OCI-LY1 (cell line): ENCODE results near the gene RBMX.
"Not testable (repeated sequence)": the region's sequence is repeated elsewhere in the genome, so short reads cannot be mapped to it uniquely, and the experiment has no call there.

Source experiments
- H2AFZ ChIP-seq: fragments of 200-600 bp; sonication (generic), shearing (Covaris generic); 2 replicates; pipeline ENCODE4 v1.6.0; 2014; ENCODE audit warnings: antibody characterized with exemption, mild to moderate bottlenecking, low read length
- H3F3A ChIP-seq: fragments of 200-600 bp; sonication (generic), shearing (Covaris generic); 2 replicates; pipeline ENCODE4 v1.6.0; 2014; ENCODE audit warnings: mild to moderate bottlenecking, antibody characterized with exemption, low read length, moderate library complexity; ENCODE audit not compliant: insufficient read depth
- H3K27ac ChIP-seq: fragments of 200-600 bp; sonication (generic); 2 replicates; pipeline ENCODE4 v1.5.1; 2014; ENCODE audit warnings: low read length, mixed run types, mild to moderate bottlenecking, low read depth; ENCODE audit not compliant: poor library complexity, severe bottlenecking
- H3K27me3 ChIP-seq: fragments of 200-600 bp; sonication (generic); 2 replicates; pipeline ENCODE4 v1.6.0; 2014; ENCODE audit warnings: antibody characterized with exemption, mild to moderate bottlenecking, low read length, moderate library complexity; ENCODE audit not compliant: insufficient read depth
- H3K36me3 ChIP-seq: fragments of 200-600 bp; sonication (generic); 2 replicates; pipeline ENCODE4 v1.6.1; 2014; ENCODE audit warnings: mild to moderate bottlenecking, antibody characterized with exemption, low read length, moderate library complexity, mixed read lengths; ENCODE audit not compliant: insufficient read depth
- H3K4me1 ChIP-seq: fragments of 200-600 bp; sonication (generic); 2 replicates; pipeline ENCODE4 v1.5.1; 2014; ENCODE audit warnings: mild to moderate bottlenecking, low read length, moderate library complexity; ENCODE audit not compliant: insufficient read depth, severe bottlenecking
- H3K4me2 ChIP-seq: fragments of 200-600 bp; sonication (generic), shearing (Covaris generic); 2 replicates; pipeline ENCODE4 v1.6.1; 2014; ENCODE audit warnings: low read length
- H3K4me3 ChIP-seq: fragments of 200-600 bp; sonication (generic); 2 replicates; pipeline ENCODE4 v1.5.1; 2014; ENCODE audit warnings: low read length, low read depth, mild to moderate bottlenecking, mixed read lengths; ENCODE audit not compliant: poor library complexity, severe bottlenecking
- H3K79me2 ChIP-seq: fragments of 200-600 bp; shearing (Covaris generic); 2 replicates; pipeline ENCODE4 v1.6.1; 2016; ENCODE audit warnings: mixed run types, low read length, mixed read lengths; ENCODE audit not compliant: insufficient read depth
- H3K9ac ChIP-seq: fragments of 200-600 bp; sonication (generic), shearing (Covaris generic); 2 replicates; pipeline ENCODE4 v1.6.1; 2014; ENCODE audit warnings: mild to moderate bottlenecking, low read length, mixed read lengths
- H3K9me2 ChIP-seq: fragments of 200-600 bp; sonication (generic), shearing (Covaris generic); 2 replicates; pipeline ENCODE4 v1.6.1; 2014; ENCODE audit warnings: low read depth, mild to moderate bottlenecking, low read length, mixed read lengths
- H3K9me3 ChIP-seq: fragments of 200-600 bp; shearing (Covaris generic); 2 replicates; pipeline ENCODE4 v1.6.1; 2014; ENCODE audit warnings: low read length, mixed read lengths
- H4K20me1 ChIP-seq: fragments of 200-600 bp; sonication (generic), shearing (Covaris generic); 2 replicates; pipeline ENCODE4 v1.6.0; 2016; ENCODE audit warnings: mild to moderate bottlenecking, low read length; ENCODE audit not compliant: insufficient read depth
- EZH2 ChIP-seq: fragments of 200-600 bp; sonication (generic), shearing (Covaris generic); IDR thresholded peaks from 2 replicates; pipeline ENCODE4 v1.8.0; 2017; ENCODE audit warnings: borderline replicate concordance, mixed run types, mild to moderate bottlenecking, antibody characterized with exemption, low read length, moderate library complexity, mixed read lengths
- TF ChIP-seq, protein P1 (sequence below): fragments of 200-600 bp; sonication (generic), shearing (Covaris generic); IDR thresholded peaks from 2 replicates; pipeline ENCODE4 v1.5.1; 2017; ENCODE audit warnings: mild to moderate bottlenecking, antibody characterized with exemption, low read length, moderate library complexity, mixed read lengths

RBMX gene

DNA sequence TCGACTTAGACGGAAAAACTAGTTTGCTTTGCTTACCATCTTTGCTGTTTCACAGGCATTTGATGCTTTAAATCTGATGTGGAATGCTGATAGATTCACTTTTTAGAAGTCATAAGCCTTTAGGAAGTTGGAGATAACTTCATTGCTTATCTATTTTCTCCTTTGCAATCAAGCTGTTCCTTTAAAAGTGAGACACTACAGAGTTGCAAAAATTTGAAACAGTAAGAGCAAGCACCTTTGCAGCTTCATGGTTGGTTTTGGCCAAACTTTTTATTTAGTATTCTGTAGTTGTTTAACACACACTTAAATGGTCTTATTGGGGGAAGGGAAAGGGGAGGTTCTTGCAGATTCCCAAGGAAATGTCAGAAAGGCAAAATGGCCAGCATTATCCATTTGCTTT is 7.3 kb downstream of the RBMX start:
- H3K9me3 ChIP-seq, H2AFZ ChIP-seq, H3K27ac ChIP-seq, H3F3A ChIP-seq, H3K4me3 ChIP-seq, H3K9me2 ChIP-seq, H3K4me1 ChIP-seq, H3K27me3 ChIP-seq, H3K79me2 ChIP-seq, H3K9ac ChIP-seq, H4K20me1 ChIP-seq, H3K4me2 ChIP-seq: not testable (repeated sequence)
- peaks cover 95% of the 10 kb centered on the region for H3K36me3 ChIP-seq

DNA sequence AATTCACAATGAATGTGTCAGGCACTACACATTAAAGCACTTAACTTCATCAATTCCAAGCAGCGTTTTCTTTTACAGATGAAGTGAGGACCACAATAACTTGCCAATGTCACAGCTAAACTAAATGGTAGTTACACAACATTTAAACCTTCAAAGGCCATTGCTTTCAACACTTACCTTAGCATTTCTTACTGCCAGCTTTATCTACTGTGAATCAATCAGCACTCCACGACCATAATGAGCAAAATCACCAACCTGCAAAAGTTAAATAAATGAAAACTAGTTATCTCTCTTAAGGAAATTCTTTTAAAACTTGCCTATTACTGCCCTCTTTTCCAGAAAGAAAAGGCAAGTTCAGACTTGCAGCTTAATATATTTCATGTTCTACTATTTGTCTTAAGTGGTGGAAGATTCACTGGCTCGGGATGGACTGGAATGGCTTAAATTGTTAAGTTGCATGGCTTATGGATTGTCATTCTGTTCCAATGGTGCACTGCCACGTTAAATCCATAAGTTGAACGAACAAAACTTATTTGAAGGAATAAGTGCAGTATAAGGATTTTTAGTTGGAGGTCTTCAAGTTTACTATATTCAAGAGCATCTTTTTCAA is 8.3 kb downstream of the RBMX start:
- no peaks in the 10 kb centered on the region for H3K79me2 ChIP-seq

DNA sequence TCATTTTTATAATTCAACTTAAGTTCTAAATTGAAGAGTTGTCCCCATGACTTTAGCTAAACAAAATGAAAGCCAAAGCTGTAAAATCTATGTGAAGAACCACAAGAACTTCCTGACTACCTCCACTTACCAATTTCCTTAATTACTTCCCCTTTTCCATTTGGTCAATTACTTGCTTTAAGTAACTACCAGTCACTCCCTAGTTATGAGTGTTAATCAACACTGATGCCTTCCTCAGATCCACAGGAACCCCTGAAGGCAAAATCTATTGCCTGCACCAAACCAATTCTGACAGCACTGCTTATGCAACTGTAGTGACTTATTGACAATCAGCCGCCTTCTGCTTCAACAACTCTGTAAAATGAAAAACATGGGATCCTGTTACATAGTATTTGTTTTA is 10.5 kb downstream of the RBMX start:
- H3K27me3 ChIP-seq: no peaks in the 10 kb centered on the region
- H3K4me2 ChIP-seq: no peak overlapping the region
- TF ChIP-seq, protein P1, sequence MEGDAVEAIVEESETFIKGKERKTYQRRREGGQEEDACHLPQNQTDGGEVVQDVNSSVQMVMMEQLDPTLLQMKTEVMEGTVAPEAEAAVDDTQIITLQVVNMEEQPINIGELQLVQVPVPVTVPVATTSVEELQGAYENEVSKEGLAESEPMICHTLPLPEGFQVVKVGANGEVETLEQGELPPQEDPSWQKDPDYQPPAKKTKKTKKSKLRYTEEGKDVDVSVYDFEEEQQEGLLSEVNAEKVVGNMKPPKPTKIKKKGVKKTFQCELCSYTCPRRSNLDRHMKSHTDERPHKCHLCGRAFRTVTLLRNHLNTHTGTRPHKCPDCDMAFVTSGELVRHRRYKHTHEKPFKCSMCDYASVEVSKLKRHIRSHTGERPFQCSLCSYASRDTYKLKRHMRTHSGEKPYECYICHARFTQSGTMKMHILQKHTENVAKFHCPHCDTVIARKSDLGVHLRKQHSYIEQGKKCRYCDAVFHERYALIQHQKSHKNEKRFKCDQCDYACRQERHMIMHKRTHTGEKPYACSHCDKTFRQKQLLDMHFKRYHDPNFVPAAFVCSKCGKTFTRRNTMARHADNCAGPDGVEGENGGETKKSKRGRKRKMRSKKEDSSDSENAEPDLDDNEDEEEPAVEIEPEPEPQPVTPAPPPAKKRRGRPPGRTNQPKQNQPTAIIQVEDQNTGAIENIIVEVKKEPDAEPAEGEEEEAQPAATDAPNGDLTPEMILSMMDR: no peak
- TF ChIP-seq EZH2: no peak
- H3K27ac ChIP-seq: no peak overlapping the region
- no peaks in the 10 kb centered on the region for H3K9me3 ChIP-seq
- no peaks in the 10 kb centered on the region for H4K20me1 ChIP-seq
- H3F3A ChIP-seq: no peaks in the 10 kb centered on the region
- no peaks in the 10 kb centered on the region for H3K9me2 ChIP-seq
- no peaks in the 10 kb centered on the region for H3K79me2 ChIP-seq
- no peak overlapping the region for H2AFZ ChIP-seq
- H3K36me3 ChIP-seq: peaks cover 88% of the 10 kb centered on the region
- no peak overlapping the region for H3K9ac ChIP-seq
- H3K4me1 ChIP-seq: no peaks in the 10 kb centered on the region
- no peak overlapping the region for H3K4me3 ChIP-seq

More for the DNA sequence above, 8.3 kb downstream of the RBMX start:
- Histone ChIP-seq H4K20me1 (no peaks in the 10 kb centered on the region), H3K9me3 (no peaks in the 10 kb centered on the region), H3K36me3 (peaks cover 95% of the 10 kb centered on the region), H3K4me2 (no peak overlapping the region), H3K9ac (no peak overlapping the region), H3K4me1 (no peaks in the 10 kb centered on the region), H3K27ac (no peak overlapping the region), H3K27me3 (no peaks in the 10 kb centered on the region), H3K9me2 (no peaks in the 10 kb centered on the region), H3F3A (no peaks in the 10 kb centered on the region), H3K4me3 (no peak overlapping the region), H2AFZ (no peak overlapping the region)
- TF ChIP-seq, protein P1: no peak
- TF ChIP-seq EZH2: no peak
